ENCODE measurements around the gene SRGAP1.

The SRGAP1 gene

GRCh38 chr12:63940310-63941005 is 96.0 kb downstream of the SRGAP1 start:
- H3K27ac ChIP-seq (ENCODE audit: extremely low read depth, low read depth, low read length), result no peak overlapping the region
- ChIA-PET CTCF (interaction anchor here (0.5 to 1.2 kb wide), 2 partner anchors 9 to 70 kb away, joined by 3 read pairs; no protein-coding TSS in a partner anchor), POLR2A (interaction anchor here (0.6 kb wide), 1 partner anchor 1255 kb away, joined by 3 read pairs; no protein-coding TSS in a partner anchor)
- TF ChIP-seq SALL2 (tag by site-specific recombination; IDR thresholded peaks at IDR 0.05; ENCODE audit: borderline replicate concordance) (no peak), ZNF791 (tag by site-specific recombination; IDR thresholded peaks at IDR 0.05) (no peak), ZSCAN30 (tag by site-specific recombination; IDR thresholded peaks at IDR 0.05) (no peak), ZNF571 (tag by site-specific recombination; IDR thresholded peaks at IDR 0.05) (no peak), ZNF155 (tag by site-specific recombination; IDR thresholded peaks at IDR 0.05) (no peak), ZFP41 (tag by site-specific recombination; IDR thresholded peaks at IDR 0.05; ENCODE audit: borderline replicate concordance) (no peak), INSM2 (tag by site-specific recombination; IDR thresholded peaks at IDR 0.05) (no peak), ZNF174 (tag by site-specific recombination; IDR thresholded peaks at IDR 0.05) (no peak), PRDM2 (tag by site-specific recombination; IDR thresholded peaks at IDR 0.05; ENCODE audit: borderline replicate concordance) (no peak), WT1 (tag by site-specific recombination; IDR thresholded peaks at IDR 0.05) (no peak)
- TF ChIP-seq, protein P1, sequence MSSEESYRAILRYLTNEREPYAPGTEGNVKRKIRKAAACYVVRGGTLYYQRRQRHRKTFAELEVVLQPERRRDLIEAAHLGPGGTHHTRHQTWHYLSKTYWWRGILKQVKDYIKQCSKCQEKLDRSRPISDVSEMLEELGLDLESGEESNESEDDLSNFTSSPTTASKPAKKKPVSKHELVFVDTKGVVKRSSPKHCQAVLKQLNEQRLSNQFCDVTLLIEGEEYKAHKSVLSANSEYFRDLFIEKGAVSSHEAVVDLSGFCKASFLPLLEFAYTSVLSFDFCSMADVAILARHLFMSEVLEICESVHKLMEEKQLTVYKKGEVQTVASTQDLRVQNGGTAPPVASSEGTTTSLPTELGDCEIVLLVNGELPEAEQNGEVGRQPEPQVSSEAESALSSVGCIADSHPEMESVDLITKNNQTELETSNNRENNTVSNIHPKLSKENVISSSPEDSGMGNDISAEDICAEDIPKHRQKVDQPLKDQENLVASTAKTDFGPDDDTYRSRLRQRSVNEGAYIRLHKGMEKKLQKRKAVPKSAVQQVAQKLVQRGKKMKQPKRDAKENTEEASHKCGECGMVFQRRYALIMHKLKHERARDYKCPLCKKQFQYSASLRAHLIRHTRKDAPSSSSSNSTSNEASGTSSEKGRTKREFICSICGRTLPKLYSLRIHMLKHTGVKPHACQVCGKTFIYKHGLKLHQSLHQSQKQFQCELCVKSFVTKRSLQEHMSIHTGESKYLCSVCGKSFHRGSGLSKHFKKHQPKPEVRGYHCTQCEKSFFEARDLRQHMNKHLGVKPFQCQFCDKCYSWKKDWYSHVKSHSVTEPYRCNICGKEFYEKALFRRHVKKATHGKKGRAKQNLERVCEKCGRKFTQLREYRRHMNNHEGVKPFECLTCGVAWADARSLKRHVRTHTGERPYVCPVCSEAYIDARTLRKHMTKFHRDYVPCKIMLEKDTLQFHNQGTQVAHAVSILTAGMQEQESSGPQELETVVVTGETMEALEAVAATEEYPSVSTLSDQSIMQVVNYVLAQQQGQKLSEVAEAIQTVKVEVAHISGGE (tag by site-specific recombination; conservative IDR thresholded peaks at IDR 0.05; ENCODE audit: low read depth), result no peak
- no peaks in the 10 kb centered on the region for H3K36me3 ChIP-seq (ENCODE audit: control insufficient read depth in 2 of 2, insufficient read depth in 1 of 2, low read length in 2 of 2)
- H3K4me3 ChIP-seq (ENCODE audit: low read depth, low read length), result no peak overlapping the region
- peaks cover 3% of the 10 kb centered on the region; the same call in 1 of the 2 replicates for H3K4me1 ChIP-seq (ENCODE audit: control insufficient read depth, insufficient read depth, low read length)
- no peaks in the 10 kb centered on the region for H3K9me3 ChIP-seq (ENCODE audit: control insufficient read depth, insufficient read depth, low read depth, low read length)

DNA sequence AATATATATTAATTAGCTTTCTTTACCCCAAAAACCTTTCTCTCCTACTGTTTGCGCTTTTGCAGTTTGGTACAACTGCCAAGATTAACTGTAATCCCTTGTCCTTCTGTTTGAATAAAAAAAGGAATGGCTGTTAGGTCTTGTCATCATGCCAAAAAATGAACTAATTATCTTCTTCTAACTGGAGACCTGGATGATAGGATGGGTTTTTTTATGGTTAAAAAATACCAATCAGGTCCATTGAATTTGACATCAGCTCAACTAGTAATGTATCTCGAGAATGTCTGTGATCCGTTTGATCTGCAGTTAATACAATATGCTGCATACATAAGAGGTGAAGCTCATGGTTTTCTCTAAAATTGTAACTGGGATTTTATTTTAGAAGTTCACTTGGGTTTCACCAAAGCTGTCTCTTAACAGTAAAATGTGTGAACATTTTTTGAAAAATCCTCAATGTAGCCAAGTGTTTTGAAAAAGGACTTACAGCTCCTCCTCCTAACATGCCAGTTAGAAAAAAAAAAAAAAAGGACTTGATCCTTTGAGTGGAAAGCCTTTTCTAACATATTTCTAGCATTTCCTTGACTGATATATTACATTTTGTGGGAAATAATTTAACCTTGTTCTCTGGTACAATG is 96.8 kb downstream of the SRGAP1 start:
- Histone ChIP-seq H3K36me3 (ENCODE audit: control insufficient read depth in 2 of 2, insufficient read depth in 1 of 2, low read length in 2 of 2) (no peaks in the 10 kb centered on the region), H3K4me3 (ENCODE audit: low read depth, low read length) (no peak overlapping the region), H3K4me1 (ENCODE audit: control insufficient read depth, insufficient read depth, low read length) (peaks cover 3% of the 10 kb centered on the region; the same call in 1 of the 2 replicates), H3K27ac (ENCODE audit: extremely low read depth, low read depth, low read length) (no peak overlapping the region), H3K9me3 (ENCODE audit: control insufficient read depth, insufficient read depth, low read depth, low read length) (no peaks in the 10 kb centered on the region)
- CTCF ChIA-PET, result interaction anchor here (1.2 kb wide), 1 partner anchor 8 kb away, joined by 3 read pairs; no protein-coding TSS in a partner anchor
- POLR2A ChIA-PET, result no interaction called here
- TF ChIP-seq WT1 (tag by site-specific recombination; IDR thresholded peaks at IDR 0.05), result no peak
- no peak for TF ChIP-seq ZNF48 (tag by site-specific recombination; IDR thresholded peaks at IDR 0.05)
- no peak for TF ChIP-seq ZNF302 (tag by site-specific recombination; IDR thresholded peaks at IDR 0.05; ENCODE audit: low read depth)
- TF ChIP-seq KLF7 (tag by site-specific recombination; IDR thresholded peaks at IDR 0.05; ENCODE audit: borderline replicate concordance), result no peak
- TF ChIP-seq GLIS2 (tag by site-specific recombination; IDR thresholded peaks at IDR 0.05), result no peak
- no peak for TF ChIP-seq ZNF768 (tag by site-specific recombination; IDR thresholded peaks at IDR 0.05)
- no peak for TF ChIP-seq MEIS1 (CRISPR knock-in tag; IDR thresholded peaks at IDR 0.05; ENCODE audit: borderline replicate concordance)
- no peak for TF ChIP-seq KLF9 (tag by site-specific recombination; IDR thresholded peaks at IDR 0.05; ENCODE audit: low read depth)
- no peak for TF ChIP-seq ZNF423 (tag by site-specific recombination; IDR thresholded peaks at IDR 0.05)
- TF ChIP-seq ZNF664 (tag by site-specific recombination; IDR thresholded peaks at IDR 0.05), result no peak
- no peak for TF ChIP-seq FEZF1 (tag by site-specific recombination; IDR thresholded peaks at IDR 0.05)
- TF ChIP-seq KLF10 (tag by site-specific recombination; IDR thresholded peaks at IDR 0.05), result no peak
- TF ChIP-seq ZNF626 (tag by site-specific recombination; IDR thresholded peaks at IDR 0.05), result no peak
- TF ChIP-seq ZFP69B (tag by site-specific recombination; IDR thresholded peaks at IDR 0.05), result no peak
